Mucosa of rectum (tissue), 2 donors: Measurements from ENCODE around the gene PTPN6.

ENCODE experiments used
- H3K27ac ChIP-seq, 2 donors: one replicate each; pipeline ENCODE4 v1.7.0; 2013; ENCODE audit warnings: inconsistent platforms in 2 of 2, low read depth in 2 of 2, low read length in 2 of 2
- H3K27me3 ChIP-seq, 2 donors: one replicate each; pipeline ENCODE4 v1.7.0; 2013; ENCODE audit warnings: low read length in 2 of 2; ENCODE audit not compliant: control insufficient read depth in 2 of 2, insufficient read depth in 2 of 2
- H3K36me3 ChIP-seq, 2 donors: one replicate each; pipeline ENCODE4 v1.7.0; 2013; ENCODE audit warnings: low read length in 2 of 2; ENCODE audit not compliant: control insufficient read depth in 2 of 2, insufficient read depth in 2 of 2
- H3K4me1 ChIP-seq, 2 donors: one replicate each; pipeline ENCODE4 v1.7.0; 2013; ENCODE audit warnings: low read length in 2 of 2, mild to moderate bottlenecking in 1 of 2; ENCODE audit not compliant: control insufficient read depth in 2 of 2, insufficient read depth in 2 of 2
- H3K4me3 ChIP-seq, 2 donors: one replicate each; pipeline ENCODE4 v1.7.0; 2013; ENCODE audit warnings: low read length in 2 of 2
- H3K9ac ChIP-seq, 2 donors: one replicate each; pipeline ENCODE4 v1.7.0; 2013; ENCODE audit warnings: low read length in 2 of 2, low read depth in 1 of 2, mild to moderate bottlenecking in 1 of 2
- H3K9me3 ChIP-seq, 2 donors: one replicate each; pipeline ENCODE4 v1.7.0; 2013; ENCODE audit warnings: low read length in 2 of 2; ENCODE audit not compliant: control insufficient read depth in 2 of 2
- donor health status: healthy.
- donor health status: Normal muscosa, but diverticular disease.

PTPN6 gene

GRCh38 chr12:7005311-7005710 is 54.2 kb downstream of the PTPN6 start:
- Histone ChIP-seq H3K9ac (no peak overlapping the region), H3K4me3 (no peak overlapping the region), H3K27me3 (no peaks in the 10 kb centered on the region), H3K36me3 (peaks cover 2 to 5% of the 10 kb centered on the region in 2 donors), H3K4me1 (no peaks in the 10 kb centered on the region), H3K9me3 (no peaks in the 10 kb centered on the region), H3K27ac (no peak overlapping the region)

DNA sequence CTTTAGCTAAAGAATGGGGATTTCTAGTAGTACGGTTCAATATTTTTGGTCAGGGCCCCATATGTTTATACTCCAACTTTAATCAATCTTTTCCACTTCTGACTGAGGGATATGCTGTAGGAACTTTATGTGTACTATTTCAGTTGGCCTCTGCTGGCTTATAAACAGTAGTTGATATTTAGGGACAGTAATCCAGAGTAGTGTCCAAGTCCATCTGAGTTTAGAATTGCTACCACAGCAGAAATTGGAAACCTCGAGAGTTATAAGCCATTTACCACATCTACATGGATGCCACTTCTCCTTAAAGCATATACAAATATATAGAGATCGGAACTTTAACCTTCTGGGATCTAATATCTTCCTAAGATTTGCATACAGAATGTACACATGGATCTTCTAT is 55.5 kb downstream of the PTPN6 start:
- Histone ChIP-seq H3K9me3 (no peaks in the 10 kb centered on the region), H3K4me3 (no peak overlapping the region), H3K27me3 (no peaks in the 10 kb centered on the region), H3K4me1 (no peaks in the 10 kb centered on the region), H3K9ac (no peak overlapping the region), H3K36me3 (peaks cover 2 to 4% of the 10 kb centered on the region in 2 donors), H3K27ac (no peak overlapping the region)

DNA sequence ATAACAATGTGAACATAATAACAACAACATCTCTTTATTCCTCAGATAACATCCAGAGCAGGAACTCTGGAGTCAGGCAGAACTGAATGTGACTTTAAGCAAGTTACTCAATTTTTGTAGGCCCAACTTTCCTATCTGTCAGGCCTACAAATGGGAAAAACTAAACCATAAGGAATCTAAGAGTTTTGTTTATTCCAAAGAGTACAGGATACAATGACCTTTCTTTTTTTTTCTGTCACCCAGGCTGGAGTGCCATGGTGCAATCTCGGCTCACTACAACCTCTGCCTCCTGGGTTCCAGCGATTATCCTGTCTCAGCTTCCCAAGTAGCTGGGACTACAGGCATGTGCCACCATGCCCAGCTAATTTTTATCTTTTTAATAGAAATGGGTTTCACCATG is 57.7 kb downstream of the PTPN6 start:
- no peak overlapping the region for H3K4me3 ChIP-seq
- no peak overlapping the region for H3K27ac ChIP-seq
- no peaks in the 10 kb centered on the region for H3K27me3 ChIP-seq
- peaks cover 6 to 14% of the 10 kb centered on the region in 2 donors for H3K36me3 ChIP-seq
- no peaks in the 10 kb centered on the region for H3K4me1 ChIP-seq
- no peak overlapping the region for H3K9ac ChIP-seq
- H3K9me3 ChIP-seq = no peaks in the 10 kb centered on the region

- Histone ChIP-seq H3K9ac (no peak overlapping the region), H3K4me1 (no peaks in the 10 kb centered on the region), H3K9me3 (no peaks in the 10 kb centered on the region), H3K36me3 (peaks cover 7 to 14% of the 10 kb centered on the region in 2 donors), H3K4me3 (no peak overlapping the region), H3K27ac (no peak overlapping the region), H3K27me3 (no peaks in the 10 kb centered on the region)
Observed at GRCh38 chr12:7009512-7009911, 58.4 kb downstream of the PTPN6 start.
